Measurements from ENCODE around the gene SHROOM2.

SHROOM2 gene

DNA sequence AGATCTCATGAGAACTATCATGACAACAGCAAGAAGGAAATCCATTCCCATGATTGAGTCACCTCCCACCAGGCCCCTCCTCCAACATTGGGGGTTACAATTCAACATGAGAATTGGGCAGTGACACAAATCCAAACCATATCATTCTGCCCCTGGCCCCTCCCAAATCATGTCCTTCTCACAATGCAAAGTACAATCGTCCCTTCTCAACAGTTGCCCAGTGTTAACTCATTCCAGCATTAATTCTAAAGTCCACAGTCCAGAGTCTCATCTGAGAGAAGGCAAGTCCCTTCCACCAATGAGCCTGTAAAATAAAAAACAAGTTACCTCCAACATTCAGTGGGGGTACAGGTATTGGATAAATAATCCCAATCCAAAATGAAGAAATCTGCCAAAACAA lies 166.1 kb downstream of the SHROOM2 start:
- no peak for DNase-seq

DNA sequence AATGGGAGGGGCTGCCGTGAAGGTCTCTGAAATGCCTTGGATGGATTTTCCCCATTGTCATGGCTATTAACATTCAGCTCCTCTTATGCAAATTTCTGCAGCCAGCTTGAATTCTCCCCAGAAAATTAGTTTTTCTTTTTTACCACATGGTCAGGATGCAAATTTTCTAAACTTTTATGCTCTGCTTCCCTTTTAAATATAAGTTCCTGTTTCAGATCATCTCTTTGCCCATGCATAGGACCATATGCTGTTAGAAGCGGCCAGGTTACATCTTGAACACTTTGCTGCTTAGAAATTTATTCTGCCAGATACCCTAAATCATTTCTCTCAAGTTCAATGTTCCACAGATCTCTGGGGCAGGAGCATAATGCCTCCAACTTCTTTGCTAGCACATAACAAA lies 167.2 kb downstream of the SHROOM2 start:
- DNase-seq = no peak

DNA sequence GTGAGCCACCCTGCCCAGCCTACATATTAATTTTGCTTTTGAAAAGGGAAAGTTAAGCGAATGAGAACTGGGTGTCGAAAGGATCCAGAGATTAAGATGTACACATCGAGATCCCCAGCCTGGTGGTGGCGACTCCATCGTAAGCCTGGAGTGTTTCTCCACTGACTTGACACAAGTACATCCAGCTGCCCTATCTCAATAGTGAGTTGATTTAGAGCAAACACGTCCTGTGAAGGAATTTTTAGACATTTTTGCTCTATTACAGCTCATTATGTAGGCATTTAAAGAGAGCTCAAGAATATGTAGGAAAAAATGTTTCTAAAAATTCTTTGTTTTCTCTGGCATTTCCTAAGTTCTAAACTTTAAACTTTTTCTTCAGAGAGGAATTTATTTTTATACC lies 169.3 kb downstream of the SHROOM2 start:
- DNase-seq = no peak

DNA sequence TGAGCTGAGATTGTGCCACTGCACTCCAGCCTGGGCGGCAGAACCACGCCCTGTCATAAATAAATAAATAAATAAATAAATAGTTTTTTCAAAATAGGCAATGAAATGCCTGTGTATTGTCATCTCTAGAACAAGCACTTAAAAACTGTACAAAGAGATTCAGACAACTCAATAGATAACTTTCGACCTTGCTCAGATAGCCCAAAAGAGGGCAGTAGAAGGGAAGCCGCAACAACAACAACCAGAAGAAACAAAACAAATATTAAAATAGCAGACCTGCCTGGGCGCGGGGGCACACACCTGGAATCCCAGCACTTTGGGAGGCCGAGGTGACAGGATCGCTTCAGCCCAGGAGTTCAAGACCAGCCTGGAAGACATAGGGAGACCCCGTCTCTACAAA lies 171.5 kb downstream of the SHROOM2 start:
- no peak for DNase-seq

DNA sequence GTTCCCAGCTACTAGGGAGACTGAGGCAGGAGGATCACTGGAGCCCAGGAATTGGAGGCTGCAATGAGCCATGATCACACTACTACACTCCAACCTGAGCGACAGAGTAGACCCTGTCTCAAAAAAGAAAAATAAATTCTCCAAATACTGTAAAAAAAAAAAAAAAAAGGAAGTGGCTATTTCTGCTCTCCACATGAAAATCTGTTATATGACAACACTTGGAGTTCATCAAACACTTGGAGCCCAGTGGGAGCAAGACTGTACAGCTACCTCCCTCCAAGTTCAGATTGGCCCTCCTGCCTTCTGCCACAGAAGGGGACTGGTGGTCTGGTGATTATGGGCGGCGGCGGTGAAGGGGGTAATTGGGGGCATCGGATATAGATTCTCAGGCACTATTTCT lies 172.0 kb downstream of the SHROOM2 start:
- no peak for DNase-seq

GRCh38 chrX:9961750-9962149 lies 175.5 kb downstream of the SHROOM2 start:
- DNase-seq = no peak

DNA sequence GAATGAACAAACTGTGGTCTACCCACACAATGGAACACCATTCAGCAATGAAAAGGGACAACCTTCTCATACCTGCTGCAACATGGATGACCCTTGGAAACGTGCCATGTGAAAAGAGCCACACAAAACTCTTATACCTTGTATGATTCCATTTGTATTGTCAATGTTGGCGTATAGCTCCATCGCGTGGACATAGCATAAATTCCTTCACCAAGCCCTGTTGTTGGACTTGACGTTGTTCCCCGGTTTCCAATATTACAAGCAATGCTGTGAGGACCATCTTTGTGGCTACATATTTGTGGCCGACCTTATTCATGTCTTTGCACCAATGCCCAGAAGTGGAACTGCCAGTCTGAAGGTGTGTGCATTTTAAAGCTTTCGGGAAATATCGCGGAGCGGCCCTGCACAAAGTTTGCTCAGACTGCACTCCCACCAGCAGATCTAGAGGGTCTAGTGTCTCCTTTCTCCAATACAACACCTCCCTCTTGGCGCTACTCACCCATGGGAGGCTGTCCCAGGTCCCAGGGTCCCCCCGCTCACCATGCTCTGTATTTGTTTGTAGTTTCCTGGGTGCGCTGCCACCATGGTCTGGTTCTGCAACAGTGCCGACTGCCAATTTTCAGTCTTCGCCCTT lies 180.7 kb downstream of the SHROOM2 start, which contains the start of gene CLDN34:
CLDN34 (plus strand) TSS at position 584 of the 634 bp plus-strand sequence; CDS start at position 584, 0 bp downstream.
- no peak for DNase-seq

GRCh38 chrX:9977635-9978034 lies 191.4 kb downstream of the SHROOM2 start:
- DNase-seq = no peak

DNA sequence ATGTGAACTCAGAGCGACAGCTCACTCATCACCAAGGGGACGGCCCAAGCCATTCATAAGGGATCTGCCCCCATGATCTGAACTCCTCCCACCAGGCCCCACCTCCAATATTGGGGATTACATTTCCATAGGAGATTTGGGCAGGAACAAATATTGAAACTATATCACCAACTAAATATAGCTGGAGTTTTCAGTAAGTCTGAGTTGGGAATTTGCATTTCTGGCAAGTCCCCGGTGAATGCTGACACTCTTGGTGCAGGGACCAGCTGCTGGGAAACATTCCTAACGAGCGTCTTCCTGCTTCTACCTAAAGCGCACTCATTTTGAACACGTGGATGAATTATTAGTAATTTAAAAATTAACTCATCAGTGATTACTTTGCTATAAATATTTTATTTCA lies 194.2 kb downstream of the SHROOM2 start:
- no peak for DNase-seq

DNA sequence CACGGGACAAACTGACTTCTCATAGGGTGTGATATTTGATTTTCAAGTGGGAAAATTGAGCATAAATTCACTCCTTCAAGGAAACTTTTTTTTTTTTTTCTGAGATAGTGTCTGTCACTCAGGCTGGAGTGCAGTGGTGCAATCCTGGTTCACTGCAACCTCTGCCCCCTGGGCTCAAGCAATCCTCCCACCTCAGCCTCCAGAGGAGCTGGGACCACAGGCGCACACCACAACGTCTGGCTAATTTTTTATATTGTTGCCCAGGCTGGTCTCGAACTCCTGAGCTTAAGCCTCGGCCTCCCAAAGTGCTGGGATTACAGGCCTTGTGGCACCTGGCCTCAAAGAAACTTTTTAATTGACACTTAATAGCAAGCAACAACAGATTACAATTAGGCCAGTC lies 194.7 kb downstream of the SHROOM2 start:
- no peak for DNase-seq

DNA sequence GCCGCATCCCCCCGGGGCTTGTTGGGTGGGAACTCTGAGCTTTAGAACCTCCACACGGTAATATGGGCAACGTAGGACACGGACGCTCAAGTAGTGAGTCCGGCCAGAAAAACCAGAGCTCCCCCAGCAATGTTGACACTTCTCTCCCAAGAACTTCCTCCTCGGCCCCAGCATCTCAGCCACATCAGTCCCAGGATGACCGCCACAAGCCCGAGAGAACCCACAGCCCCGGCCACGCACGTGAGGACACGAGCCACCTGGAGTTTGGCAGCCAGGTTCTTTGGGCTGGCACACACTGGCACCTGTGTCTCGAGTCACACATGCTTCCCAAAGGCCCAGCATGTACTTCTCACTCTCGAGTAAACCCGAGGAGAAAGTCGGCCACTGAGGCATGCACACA lies 197.2 kb downstream of the SHROOM2 start:
- DNase-seq = no peak

DNA sequence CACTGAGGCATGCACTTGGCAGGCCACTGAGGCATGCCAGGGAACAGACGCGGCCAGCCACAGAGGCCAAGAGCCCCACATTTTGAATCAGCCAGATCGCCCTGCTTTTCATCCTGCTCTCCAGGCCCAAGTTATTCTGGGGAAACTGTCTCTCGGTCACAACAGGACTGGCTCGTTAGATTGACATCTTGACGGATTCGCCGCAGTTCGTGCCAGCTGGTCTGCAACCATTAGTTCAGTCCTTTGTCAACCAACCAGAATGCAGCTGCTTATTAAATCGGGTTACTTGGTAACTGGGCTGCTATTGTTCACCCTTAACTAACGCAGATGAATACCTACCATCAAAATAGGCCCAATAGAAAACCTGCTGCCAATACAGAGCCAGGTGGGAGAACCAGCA lies 197.6 kb downstream of the SHROOM2 start:
- no peak for DNase-seq

- DNase-seq = no peak
These were observed 202.5 kb downstream of the SHROOM2 start for GRCh38 chrX:9988762-9989161.

DNA sequence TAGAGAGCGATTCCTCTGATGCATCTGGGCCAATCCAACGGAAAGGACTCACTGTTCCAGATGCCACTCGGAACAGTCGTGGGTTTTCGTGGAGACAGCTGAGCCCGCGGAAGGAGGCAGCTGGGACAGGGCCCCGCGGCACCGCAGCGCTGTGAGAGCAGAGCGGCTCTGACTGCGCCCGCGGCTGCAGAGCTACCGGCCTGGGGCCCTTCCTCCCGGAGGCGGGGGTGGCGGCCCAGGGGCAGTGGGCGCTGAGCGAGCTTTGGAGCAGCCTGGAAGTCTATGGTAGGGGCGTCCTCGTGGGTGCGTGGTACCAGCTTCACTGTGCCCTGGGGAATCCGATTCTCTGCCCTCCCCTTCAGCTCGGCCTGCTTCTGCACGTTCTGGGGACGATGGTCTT lies 205.8 kb downstream of the SHROOM2 start:
- DNase-seq = no peak

- no peak for DNase-seq
These were observed 206.5 kb downstream of the SHROOM2 start for GRCh38 chrX:9992724-9993123.

- peak; percentile 60 for DNase-seq
These were observed 209.7 kb downstream of the SHROOM2 start for GRCh38 chrX:9995855-9996339.

DNA sequence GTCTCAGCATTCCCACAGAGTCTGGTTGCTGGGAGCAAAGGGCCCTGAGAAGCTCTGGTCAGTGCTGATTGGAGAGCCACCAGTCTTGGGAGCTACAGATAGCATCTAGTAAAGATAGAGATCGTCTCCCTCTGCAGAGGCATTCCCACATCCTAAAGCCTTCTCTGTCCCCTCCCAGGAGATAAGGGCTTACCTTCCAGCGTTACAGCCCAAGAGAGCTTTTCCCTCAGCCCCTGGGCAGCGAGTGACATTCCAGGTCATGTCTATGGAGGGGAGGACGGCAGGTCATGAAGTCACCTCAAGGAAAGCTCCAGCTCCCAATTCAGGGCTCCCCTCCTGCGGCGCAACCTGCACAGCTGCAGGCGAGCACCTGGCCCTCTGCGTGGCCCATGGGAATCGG lies 210.8 kb downstream of the SHROOM2 start:
- DNase-seq = no peak

DNA sequence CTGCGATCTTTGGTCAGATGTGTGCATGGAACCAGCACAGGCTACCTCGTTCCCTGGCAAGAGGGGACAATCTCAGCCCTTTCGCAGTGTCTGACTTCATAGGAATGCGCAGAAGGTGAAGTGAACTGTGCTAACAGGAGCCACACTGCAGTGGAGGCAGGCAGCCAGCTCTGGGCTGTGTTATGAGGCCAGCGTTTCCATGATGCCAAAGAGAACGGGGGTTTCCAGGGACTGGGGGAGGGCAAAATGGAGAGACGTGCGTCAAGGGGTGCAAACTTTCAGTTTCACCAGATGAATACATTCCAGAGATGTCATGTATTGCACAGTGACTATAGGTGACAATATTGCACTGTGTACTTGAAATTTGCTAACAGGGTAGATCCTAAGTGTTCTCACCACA lies 211.3 kb downstream of the SHROOM2 start:
- no peak for DNase-seq

Data from CD4-positive, alpha-beta T cell treated with Interferon gamma for 1 hour (primary cell).